HCT116 (cell line): Measurements from ENCODE around the gene IL15RA.

Experiments used
- CEBPB ChIP-seq: IDR thresholded peaks from 2 replicates; pipeline ENCODE4 v1.6.1; 2012; ENCODE audit warnings: low read depth
- EZH2 ChIP-seq: fragments of 200-600 bp; sonication (generic); IDR thresholded peaks from 2 replicates; pipeline ENCODE4 v1.6.1; 2017; ENCODE audit warnings: antibody characterized with exemption, mixed run types
- EZH2phosphoT487 ChIP-seq: fragments of 200-600 bp; IDR thresholded peaks from 2 replicates; pipeline ENCODE4 v1.6.1; 2018; ENCODE audit warnings: antibody characterized with exemption, borderline replicate concordance
- FOSL1 ChIP-seq: IDR thresholded peaks from 2 replicates; pipeline ENCODE4 v1.6.1; 2012; ENCODE audit warnings: low read depth
- POLR2A ChIP-seq: IDR thresholded peaks from 2 replicates; pipeline ENCODE4 v1.7.0; 2011; ENCODE audit warnings: borderline replicate concordance; ENCODE audit not compliant: insufficient read depth, insufficient read length; ENCODE audit errors: extremely low read depth
- POLR2AphosphoS5 ChIP-seq: IDR thresholded peaks from 2 replicates; pipeline ENCODE4 v1.6.1; 2011; ENCODE audit warnings: mild to moderate bottlenecking, low read depth, low read length, moderate library complexity
- SIN3A ChIP-seq: IDR thresholded peaks from 2 replicates; pipeline ENCODE4 v1.6.1; 2012; ENCODE audit warnings: low read depth
- SP1 ChIP-seq: IDR thresholded peaks from 2 replicates; pipeline ENCODE4 v1.6.1; 2012; ENCODE audit warnings: low read depth
- TCF7L2 ChIP-seq: IDR thresholded peaks from 2 replicates; pipeline ENCODE4 v1.7.0; 2011; ENCODE audit warnings: borderline replicate concordance, inconsistent platforms; ENCODE audit not compliant: insufficient read depth, insufficient read length; ENCODE audit errors: extremely low read depth
- YY1 ChIP-seq: IDR thresholded peaks from 2 replicates; pipeline ENCODE4 v1.6.1; 2011; ENCODE audit warnings: low read length, low read depth, moderate library complexity, mild to moderate bottlenecking; ENCODE audit not compliant: insufficient replicate concordance; ENCODE audit errors: extremely low read depth
- TF ChIP-seq, protein P1 (sequence below), 3 experiments: fragments of 200-600 bp in 1 of 3; sonication (generic) in 1 of 3; IDR thresholded peaks in 2 of 3; conservative IDR thresholded peaks in 1 of 3; 2 replicates each; pipeline ENCODE4 v1.5.1; 2012 to 2017; ENCODE audit warnings: low read depth in 2 of 3, low read length in 2 of 3, antibody characterized with exemption in 1 of 3, borderline replicate concordance in 1 of 3, control low read depth in 1 of 3, mild to moderate bottlenecking in 1 of 3, mixed read lengths in 1 of 3, mixed run types in 1 of 3, moderate library complexity in 1 of 3; ENCODE audit not compliant: insufficient read depth in 1 of 3
- TF ChIP-seq, protein P2 (sequence below): IDR thresholded peaks from 2 replicates; pipeline ENCODE4 v1.6.1; 2012; ENCODE audit warnings: low read depth
- TF ChIP-seq, protein P3 (sequence below): IDR thresholded peaks from 2 replicates; pipeline ENCODE4 v1.6.1; 2012
- TF ChIP-seq, protein P4 (sequence below): IDR thresholded peaks from 2 replicates; pipeline ENCODE4 v1.6.1; 2011; ENCODE audit warnings: mild to moderate bottlenecking, low read length, moderate library complexity; ENCODE audit not compliant: insufficient replicate concordance; ENCODE audit errors: extremely low read depth

DNA sequence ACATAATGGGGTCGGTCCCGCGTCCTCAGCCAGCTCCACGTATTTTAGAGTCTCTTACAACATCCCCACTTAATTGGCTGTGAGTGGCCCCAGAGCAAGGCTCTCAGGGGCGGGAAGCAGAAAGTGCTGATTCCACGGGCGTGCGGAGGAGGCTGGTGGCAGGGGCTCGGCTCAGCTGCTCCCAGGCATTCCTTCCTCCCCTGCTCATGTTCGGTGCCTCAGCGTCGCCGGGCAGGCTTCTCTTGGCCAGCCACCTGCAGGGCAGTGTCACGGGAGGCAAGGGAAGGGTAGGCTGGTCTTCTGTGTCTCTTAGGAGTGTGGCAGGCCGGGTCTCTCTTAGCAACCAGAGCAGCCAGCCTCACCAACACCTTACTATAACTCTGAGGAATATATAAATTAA, 33.8 kb downstream of the IL15RA start:
- TF ChIP-seq, protein P1, sequence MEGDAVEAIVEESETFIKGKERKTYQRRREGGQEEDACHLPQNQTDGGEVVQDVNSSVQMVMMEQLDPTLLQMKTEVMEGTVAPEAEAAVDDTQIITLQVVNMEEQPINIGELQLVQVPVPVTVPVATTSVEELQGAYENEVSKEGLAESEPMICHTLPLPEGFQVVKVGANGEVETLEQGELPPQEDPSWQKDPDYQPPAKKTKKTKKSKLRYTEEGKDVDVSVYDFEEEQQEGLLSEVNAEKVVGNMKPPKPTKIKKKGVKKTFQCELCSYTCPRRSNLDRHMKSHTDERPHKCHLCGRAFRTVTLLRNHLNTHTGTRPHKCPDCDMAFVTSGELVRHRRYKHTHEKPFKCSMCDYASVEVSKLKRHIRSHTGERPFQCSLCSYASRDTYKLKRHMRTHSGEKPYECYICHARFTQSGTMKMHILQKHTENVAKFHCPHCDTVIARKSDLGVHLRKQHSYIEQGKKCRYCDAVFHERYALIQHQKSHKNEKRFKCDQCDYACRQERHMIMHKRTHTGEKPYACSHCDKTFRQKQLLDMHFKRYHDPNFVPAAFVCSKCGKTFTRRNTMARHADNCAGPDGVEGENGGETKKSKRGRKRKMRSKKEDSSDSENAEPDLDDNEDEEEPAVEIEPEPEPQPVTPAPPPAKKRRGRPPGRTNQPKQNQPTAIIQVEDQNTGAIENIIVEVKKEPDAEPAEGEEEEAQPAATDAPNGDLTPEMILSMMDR (IDR thresholded peaks at IDR 0.05 in 2 of 3, conservative IDR thresholded peaks at IDR 0.05 in 1 of 3; ENCODE audit: borderline replicate concordance in 1 of 3, insufficient read depth in 1 of 3, low read depth in 2 of 3, low read length in 2 of 3), result no peak
- TF ChIP-seq SIN3A (no peak), POLR2AphosphoS5 (no peak), POLR2A (no peak), EZH2phosphoT487 (no peak), CEBPB (no peak), YY1 (no peak), FOSL1 (no peak), EZH2 (no peak), TCF7L2 (no peak), SP1 (no peak)
- TF ChIP-seq, protein P2, sequence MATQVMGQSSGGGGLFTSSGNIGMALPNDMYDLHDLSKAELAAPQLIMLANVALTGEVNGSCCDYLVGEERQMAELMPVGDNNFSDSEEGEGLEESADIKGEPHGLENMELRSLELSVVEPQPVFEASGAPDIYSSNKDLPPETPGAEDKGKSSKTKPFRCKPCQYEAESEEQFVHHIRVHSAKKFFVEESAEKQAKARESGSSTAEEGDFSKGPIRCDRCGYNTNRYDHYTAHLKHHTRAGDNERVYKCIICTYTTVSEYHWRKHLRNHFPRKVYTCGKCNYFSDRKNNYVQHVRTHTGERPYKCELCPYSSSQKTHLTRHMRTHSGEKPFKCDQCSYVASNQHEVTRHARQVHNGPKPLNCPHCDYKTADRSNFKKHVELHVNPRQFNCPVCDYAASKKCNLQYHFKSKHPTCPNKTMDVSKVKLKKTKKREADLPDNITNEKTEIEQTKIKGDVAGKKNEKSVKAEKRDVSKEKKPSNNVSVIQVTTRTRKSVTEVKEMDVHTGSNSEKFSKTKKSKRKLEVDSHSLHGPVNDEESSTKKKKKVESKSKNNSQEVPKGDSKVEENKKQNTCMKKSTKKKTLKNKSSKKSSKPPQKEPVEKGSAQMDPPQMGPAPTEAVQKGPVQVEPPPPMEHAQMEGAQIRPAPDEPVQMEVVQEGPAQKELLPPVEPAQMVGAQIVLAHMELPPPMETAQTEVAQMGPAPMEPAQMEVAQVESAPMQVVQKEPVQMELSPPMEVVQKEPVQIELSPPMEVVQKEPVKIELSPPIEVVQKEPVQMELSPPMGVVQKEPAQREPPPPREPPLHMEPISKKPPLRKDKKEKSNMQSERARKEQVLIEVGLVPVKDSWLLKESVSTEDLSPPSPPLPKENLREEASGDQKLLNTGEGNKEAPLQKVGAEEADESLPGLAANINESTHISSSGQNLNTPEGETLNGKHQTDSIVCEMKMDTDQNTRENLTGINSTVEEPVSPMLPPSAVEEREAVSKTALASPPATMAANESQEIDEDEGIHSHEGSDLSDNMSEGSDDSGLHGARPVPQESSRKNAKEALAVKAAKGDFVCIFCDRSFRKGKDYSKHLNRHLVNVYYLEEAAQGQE, result no peak
- TF ChIP-seq, protein P3, sequence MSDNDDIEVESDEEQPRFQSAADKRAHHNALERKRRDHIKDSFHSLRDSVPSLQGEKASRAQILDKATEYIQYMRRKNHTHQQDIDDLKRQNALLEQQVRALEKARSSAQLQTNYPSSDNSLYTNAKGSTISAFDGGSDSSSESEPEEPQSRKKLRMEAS, result no peak
- TF ChIP-seq, protein P4, sequence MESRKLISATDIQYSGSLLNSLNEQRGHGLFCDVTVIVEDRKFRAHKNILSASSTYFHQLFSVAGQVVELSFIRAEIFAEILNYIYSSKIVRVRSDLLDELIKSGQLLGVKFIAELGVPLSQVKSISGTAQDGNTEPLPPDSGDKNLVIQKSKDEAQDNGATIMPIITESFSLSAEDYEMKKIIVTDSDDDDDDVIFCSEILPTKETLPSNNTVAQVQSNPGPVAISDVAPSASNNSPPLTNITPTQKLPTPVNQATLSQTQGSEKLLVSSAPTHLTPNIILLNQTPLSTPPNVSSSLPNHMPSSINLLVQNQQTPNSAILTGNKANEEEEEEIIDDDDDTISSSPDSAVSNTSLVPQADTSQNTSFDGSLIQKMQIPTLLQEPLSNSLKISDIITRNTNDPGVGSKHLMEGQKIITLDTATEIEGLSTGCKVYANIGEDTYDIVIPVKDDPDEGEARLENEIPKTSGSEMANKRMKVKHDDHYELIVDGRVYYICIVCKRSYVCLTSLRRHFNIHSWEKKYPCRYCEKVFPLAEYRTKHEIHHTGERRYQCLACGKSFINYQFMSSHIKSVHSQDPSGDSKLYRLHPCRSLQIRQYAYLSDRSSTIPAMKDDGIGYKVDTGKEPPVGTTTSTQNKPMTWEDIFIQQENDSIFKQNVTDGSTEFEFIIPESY, result no peak
